LNCaP clone FGC (cell line): ENCODE measurements around the gene PRDM16.

Experiments used
- DNase-seq: peaks from one replicate; pipeline ENCODE4 v3.0.0-alpha.2; 2011; ENCODE audit warnings: low read depth
- H3K4me3 ChIP-seq: 2 replicates; pipeline ENCODE4 v1.5.1; 2011; ENCODE audit warnings: mild to moderate bottlenecking, low read depth, low read length, control low read depth
- CTCF ChIP-seq: IDR thresholded peaks from 2 replicates; pipeline ENCODE4 v1.5.1; 2012; ENCODE audit warnings: mild to moderate bottlenecking; ENCODE audit not compliant: control insufficient read depth, insufficient read depth; ENCODE audit errors: extremely low read depth

The PRDM16 gene

DNA sequence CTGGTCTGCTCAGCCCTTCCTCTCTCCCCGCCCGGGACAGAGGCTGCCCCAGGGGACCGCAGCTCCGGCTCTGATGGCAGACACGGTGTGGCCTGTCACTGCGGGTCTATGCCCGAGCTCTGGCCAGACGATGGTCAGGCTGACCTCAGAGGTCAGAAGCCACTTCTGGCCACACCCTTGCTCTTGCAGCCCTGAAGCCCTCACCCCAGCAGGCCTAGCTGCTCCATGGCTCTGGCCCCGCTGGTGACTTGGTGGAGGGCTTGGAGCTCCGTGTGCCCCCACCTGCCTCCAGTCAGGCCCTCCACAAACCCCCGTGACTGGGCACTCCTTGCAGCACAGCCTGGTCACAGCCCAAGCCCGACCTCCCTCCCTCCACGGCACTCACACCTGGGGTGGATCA is 47.6 kb downstream of the PRDM16 start:
- H3K4me3 ChIP-seq, result no peak overlapping the region
- TF ChIP-seq CTCF, result no peak
- no peak for DNase-seq

- H3K4me3 ChIP-seq, result no peak overlapping the region
- no peak for DNase-seq
- TF ChIP-seq CTCF, result no peak
Measured at GRCh38 chr1:3117879-3118278, 48.9 kb downstream of the PRDM16 start.

DNA sequence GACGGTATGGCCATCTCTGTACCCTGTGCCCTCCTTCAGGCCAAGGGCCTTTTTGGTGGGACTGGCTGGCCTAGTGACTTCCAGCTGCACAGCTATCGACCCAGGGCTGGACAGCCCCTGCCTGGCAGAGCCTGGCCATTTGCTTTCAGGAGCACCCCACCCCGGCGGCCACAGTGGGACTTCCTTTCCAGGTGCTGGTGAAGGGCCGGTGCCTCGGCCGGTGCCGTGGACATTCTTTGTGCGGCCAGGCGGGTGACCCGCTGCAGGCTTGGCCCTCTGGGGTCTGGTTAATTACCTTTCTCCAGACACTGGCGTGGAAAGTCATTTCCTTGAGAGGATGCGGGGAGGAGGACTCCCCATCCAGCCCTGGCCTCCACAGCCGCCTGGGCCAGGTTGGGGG is 50.1 kb downstream of the PRDM16 start:
- no peak for DNase-seq
- no peak overlapping the region for H3K4me3 ChIP-seq
- no peak for TF ChIP-seq CTCF

DNA sequence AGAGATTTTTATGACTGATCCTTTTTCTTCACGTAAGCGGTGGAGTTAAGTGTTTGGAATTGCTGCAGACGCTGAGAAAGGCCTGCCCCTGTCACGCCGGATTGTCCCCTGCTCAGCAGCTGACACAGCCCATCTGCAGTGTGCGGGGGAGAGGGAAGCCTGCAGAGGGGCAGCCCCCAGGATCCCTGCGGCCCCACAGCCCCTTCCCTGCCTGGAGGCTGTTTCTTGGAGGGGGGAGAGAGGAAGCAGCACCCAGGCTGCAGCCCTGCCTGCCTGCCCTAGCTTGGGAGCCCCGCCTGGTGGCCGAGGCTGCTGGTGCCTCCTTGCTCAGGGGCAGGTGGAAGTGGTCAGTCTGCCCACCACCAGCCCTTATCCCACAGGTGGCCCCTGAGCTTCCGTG is 50.7 kb downstream of the PRDM16 start:
- H3K4me3 ChIP-seq, result no peak overlapping the region
- no peak for TF ChIP-seq CTCF
- no peak for DNase-seq

DNA sequence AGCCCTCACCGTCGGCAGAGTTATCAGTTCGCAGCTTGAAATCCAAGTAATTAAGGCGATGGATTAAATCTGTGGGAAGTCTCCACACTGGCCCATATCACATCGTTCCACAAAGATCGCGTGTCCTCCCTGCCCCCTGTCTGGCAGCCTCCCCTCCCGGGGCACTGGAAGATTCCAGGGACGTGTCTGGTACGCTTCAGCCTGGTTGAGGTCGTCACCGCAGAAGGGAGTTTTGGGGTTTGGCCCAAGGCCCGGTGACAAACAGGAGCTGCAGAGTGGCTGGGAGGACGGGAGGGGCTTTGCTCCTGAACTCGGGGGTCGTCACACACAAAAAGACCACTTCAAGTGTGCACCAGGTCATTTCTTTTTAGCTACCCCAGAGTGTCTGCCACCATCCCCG is 51.1 kb downstream of the PRDM16 start:
- DNase-seq, result no peak

DNA sequence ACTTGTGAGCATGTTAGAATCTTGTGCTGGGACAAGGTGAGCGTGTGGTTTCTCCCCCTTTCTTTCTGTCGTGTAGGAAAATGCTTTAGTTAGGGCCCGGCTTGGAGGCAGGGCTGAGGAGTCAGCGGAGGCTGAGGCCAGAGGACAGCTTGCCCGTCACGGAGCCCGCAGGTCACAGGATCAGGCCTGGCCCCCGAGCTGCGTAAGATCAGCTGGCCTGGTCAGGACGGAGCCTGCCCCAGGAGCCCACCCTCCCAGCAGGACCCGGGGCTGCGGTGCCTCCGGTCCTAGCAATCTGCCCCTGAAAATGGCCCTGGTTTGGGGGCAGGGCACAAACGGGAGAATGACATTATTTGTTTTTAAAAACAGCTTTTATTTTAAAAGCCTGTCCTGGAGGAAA is 52.0 kb downstream of the PRDM16 start:
- DNase-seq, result no peak
- no peak for TF ChIP-seq CTCF
- H3K4me3 ChIP-seq, result no peak overlapping the region

More for the DNA sequence above, 51.1 kb downstream of the PRDM16 start:
- TF ChIP-seq CTCF, result no peak
- H3K4me3 ChIP-seq, result no peak overlapping the region

GRCh38 chr1:3121401-3122210 is 52.6 kb downstream of the PRDM16 start:
- H3K4me3 ChIP-seq, result no peak overlapping the region
- DNase-seq, result no peak
- TF ChIP-seq CTCF, result no peak
